Measurements from ENCODE around the gene LBH. TPM values are rescaled to one million over a fixed set of nuclear protein-coding genes. Genes with fewer than 3 reads are reported as not detected.

Gene LBH
- total and polyA plus RNA-seq, 8 donors, result 6.6 to 39.8 (median 17.0) TPM

DNA sequence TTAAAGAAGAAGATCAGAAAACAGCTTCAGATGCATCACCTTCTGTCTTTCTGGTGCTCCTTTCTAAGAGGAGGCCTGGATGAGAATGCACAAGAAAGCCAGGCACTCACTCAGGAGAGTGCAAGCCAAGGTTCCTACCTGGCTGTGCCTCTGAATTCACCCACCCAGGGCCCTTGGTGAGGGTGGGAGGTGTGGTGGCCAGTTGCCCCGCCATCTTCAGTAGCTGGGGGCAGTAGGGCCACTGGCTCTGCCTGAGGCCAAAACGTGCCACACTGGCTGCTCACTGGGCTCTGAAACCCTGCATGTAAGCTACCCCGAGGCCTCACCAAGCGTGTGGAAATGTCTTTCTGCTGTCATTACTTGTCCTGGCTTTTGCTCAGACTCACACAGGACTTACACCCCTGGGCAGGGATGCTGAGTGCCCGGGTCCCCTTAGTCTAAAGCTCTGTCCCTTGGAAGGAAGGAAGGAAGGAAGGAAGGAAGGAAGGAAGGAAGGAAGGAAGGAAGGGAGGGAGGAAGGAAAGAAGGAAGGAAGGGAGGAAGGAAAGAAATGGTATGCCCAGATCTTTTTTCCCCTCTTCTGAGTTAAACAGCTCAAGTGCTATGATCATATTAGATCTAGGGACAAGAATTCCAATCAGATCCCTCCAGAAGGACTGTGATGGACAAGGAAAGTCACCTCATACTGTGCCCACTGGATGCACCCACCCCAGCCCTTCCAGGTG is 8.5 kb upstream of the LBH start:
- TF ChIP-seq, protein P1, sequence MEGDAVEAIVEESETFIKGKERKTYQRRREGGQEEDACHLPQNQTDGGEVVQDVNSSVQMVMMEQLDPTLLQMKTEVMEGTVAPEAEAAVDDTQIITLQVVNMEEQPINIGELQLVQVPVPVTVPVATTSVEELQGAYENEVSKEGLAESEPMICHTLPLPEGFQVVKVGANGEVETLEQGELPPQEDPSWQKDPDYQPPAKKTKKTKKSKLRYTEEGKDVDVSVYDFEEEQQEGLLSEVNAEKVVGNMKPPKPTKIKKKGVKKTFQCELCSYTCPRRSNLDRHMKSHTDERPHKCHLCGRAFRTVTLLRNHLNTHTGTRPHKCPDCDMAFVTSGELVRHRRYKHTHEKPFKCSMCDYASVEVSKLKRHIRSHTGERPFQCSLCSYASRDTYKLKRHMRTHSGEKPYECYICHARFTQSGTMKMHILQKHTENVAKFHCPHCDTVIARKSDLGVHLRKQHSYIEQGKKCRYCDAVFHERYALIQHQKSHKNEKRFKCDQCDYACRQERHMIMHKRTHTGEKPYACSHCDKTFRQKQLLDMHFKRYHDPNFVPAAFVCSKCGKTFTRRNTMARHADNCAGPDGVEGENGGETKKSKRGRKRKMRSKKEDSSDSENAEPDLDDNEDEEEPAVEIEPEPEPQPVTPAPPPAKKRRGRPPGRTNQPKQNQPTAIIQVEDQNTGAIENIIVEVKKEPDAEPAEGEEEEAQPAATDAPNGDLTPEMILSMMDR (IDR thresholded peaks at IDR 0.05), result no peak
- no peak for TF ChIP-seq POLR2A (IDR thresholded peaks at IDR 0.05)
- TF ChIP-seq POLR2AphosphoS5 (IDR thresholded peaks at IDR 0.05), result no peak
- H3K27me3 ChIP-seq, result no peaks in the 10 kb centered on the region

GRCh38 chr2:30223413-30223874 is 7.9 kb upstream of the LBH start:
- DNase-seq, result no peak
- 42 to 63% (median 54%) methylated on average over 3 of the region's 3 CpGs for WGBS, 5 donors
- Histone ChIP-seq H3K36me3 (no peaks in the 10 kb centered on the region), H3K4me1 (peaks cover 19 to 46% (median 39%) of the 10 kb centered on the region in 4 donors), H3K9me3 (no peaks in the 10 kb centered on the region), H3K4me3 (no peak overlapping the region), H3K27me3 (no peaks in the 10 kb centered on the region), H3K27ac (peak overlapping the region in 3 of 5 donors; percentile 3 to 83 (median 35))
- TF ChIP-seq, protein P1 (IDR thresholded peaks at IDR 0.05), result no peak
- TF ChIP-seq EP300 (IDR thresholded peaks at IDR 0.05) (no peak), POLR2AphosphoS5 (IDR thresholded peaks at IDR 0.05) (no peak), POLR2A (IDR thresholded peaks at IDR 0.05) (no peak)
- intact Hi-C loops (cut with DNase I; ENCODE audit: low total_unique reads), result no loop called here

More for the DNA sequence above, 8.5 kb upstream of the LBH start:
- Histone ChIP-seq H3K27ac (peak overlapping the region in 1 of 5 donors; percentile 3), H3K4me3 (no peak overlapping the region), H3K4me1 (peaks cover 19 to 51% (median 42%) of the 10 kb centered on the region in 4 donors), H3K9me3 (no peaks in the 10 kb centered on the region), H3K36me3 (no peaks in the 10 kb centered on the region)
- no peak for DNase-seq
- intact Hi-C loops (cut with DNase I; ENCODE audit: low total_unique reads), result no loop called here
- WGBS, 5 donors, result 76 to 96% (median 83%) methylated on average over 5 of the region's 5 CpGs

GRCh38 chr2:30224151-30224550 is 7.2 kb upstream of the LBH start:
- H3K36me3 ChIP-seq, result no peaks in the 10 kb centered on the region
- peak overlapping the region in 3 of 5 donors; percentile 3 to 83 (median 35) for H3K27ac ChIP-seq
- no peak overlapping the region for H3K4me3 ChIP-seq
- intact Hi-C loops (cut with DNase I; ENCODE audit: low total_unique reads), result no loop called here
- TF ChIP-seq, protein P1 (IDR thresholded peaks at IDR 0.05), result no peak
- TF ChIP-seq POLR2A (IDR thresholded peaks at IDR 0.05) (no peak), POLR2AphosphoS5 (IDR thresholded peaks at IDR 0.05) (no peak)
- no peaks in the 10 kb centered on the region for H3K27me3 ChIP-seq
- no peak for DNase-seq
- H3K4me1 ChIP-seq, result peaks cover 19 to 44% (median 35%) of the 10 kb centered on the region in 4 donors
- no peaks in the 10 kb centered on the region for H3K9me3 ChIP-seq

DNA sequence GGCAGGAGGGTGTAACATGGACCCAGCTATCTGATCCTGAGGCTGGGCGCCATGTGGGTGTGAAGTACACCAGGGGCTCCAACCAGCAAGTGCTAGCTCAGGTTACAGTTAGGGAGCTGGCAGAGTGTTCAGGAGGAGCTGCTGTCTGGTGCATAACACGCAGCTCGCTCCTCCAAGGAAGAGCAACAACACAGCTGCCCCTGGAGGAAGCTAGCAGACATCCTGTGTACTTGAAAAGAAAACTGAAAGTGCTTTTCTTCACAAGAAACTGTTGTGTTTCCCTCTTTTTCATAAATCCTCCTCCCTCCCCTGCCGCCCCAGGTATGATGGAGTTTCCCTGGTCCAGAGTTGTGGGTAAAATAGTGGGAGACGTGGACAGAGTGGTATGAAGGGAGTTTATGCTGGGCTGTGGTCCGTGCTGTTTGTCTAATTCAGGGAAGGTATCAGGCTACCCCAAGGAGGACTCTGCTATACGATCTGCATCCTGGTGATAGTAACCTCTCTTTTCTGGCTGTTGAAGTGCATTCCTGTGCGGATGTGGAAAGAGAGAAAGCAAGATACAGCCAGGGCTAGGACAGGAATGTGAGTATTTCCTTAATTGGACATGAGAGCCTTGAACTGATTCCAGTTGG is 6.1 kb upstream of the LBH start:
- Histone ChIP-seq H3K27ac (peak overlapping the region; percentile 59 to 83 (median 82)), H3K9me3 (no peaks in the 10 kb centered on the region), H3K27me3 (peaks cover 0 to under 1% (median 0%) of the 10 kb centered on the region in 3 donors), H3K4me3 (peak overlapping the region; percentile 14 to 32 (median 30)), H3K36me3 (no peaks in the 10 kb centered on the region), H3K4me1 (peaks cover 19 to 38% (median 34%) of the 10 kb centered on the region in 4 donors)
- intact Hi-C loops (cut with DNase I; ENCODE audit: low total_unique reads), result no loop called here
- peak in 1 of 3 donors; percentile 2 for TF ChIP-seq POLR2AphosphoS5 (IDR thresholded peaks at IDR 0.05)
- TF ChIP-seq, protein P1 (IDR thresholded peaks at IDR 0.05), result no peak
- TF ChIP-seq POLR2A (IDR thresholded peaks at IDR 0.05), result no peak
- no peak for TF ChIP-seq EP300 (IDR thresholded peaks at IDR 0.05)
- WGBS, 5 donors, result 30 to 45% (median 35%) methylated on average over 8 of the region's 8 CpGs
- peak in 1 of 2 donors; percentile 77 for DNase-seq
